Natural killer cell (primary cell): ENCODE measurements around the gene DDX27. TPM values are rescaled to one million over a fixed set of nuclear protein-coding genes. Genes with fewer than 3 reads are reported as not detected.
A peak's percentile ranks its signal among the peaks of the same experiment; 100 is the strongest.

Experiments used
- ATAC-seq, 3 donors: fragments of 150-1000 bp in 2 of 3; fragments of 200-7000 bp in 1 of 3; cut with Tn5 transposase; 1 replicate in 1 of 3; 2 replicates in 2 of 3; pipeline ENCODE4 v1.10.0; 2021; ENCODE audit warnings: mild to moderate bottlenecking in 2 of 3, moderate library complexity in 2 of 3
- DNase-seq, 2 donors: peaks; one replicate each; pipeline versions ENCODE4 v3.0.0 to v3.0.0-alpha.2; 2013 to 2021; ENCODE audit warnings: mixed read lengths in 1 of 2
- H3K27ac ChIP-seq: one replicate; pipeline ENCODE4 v1.5.1; 2013; ENCODE audit warnings: mild to moderate bottlenecking, low read length
- H3K27me3 ChIP-seq: one replicate; pipeline ENCODE4 v1.6.1; 2013; ENCODE audit warnings: low read length; ENCODE audit not compliant: control insufficient read depth, insufficient read depth
- H3K36me3 ChIP-seq: one replicate; pipeline ENCODE4 v1.6.1; 2013; ENCODE audit warnings: low read length; ENCODE audit not compliant: control insufficient read depth, insufficient read depth
- H3K4me1 ChIP-seq: one replicate; pipeline ENCODE4 v1.6.1; 2013; ENCODE audit warnings: low read length; ENCODE audit not compliant: control insufficient read depth, insufficient read depth
- H3K4me3 ChIP-seq: one replicate; pipeline ENCODE4 v1.5.1; 2013; ENCODE audit warnings: low read length
- H3K9me3 ChIP-seq: one replicate; pipeline ENCODE4 v1.6.1; 2013; ENCODE audit warnings: low read length; ENCODE audit not compliant: control insufficient read depth, insufficient read depth
- H3K27ac Mint-ChIP-seq, 2 donors: one replicate each; pipeline ENCODE4 v1.8.0; 2022; ENCODE audit warnings: mild to moderate bottlenecking in 2 of 2, mixed read lengths in 2 of 2, moderate library complexity in 1 of 2
- H3K27me3 Mint-ChIP-seq, 2 donors: one replicate each; pipeline ENCODE4 v1.8.0; 2022; ENCODE audit warnings: low read depth in 2 of 2, mixed read lengths in 2 of 2
- H3K36me3 Mint-ChIP-seq: one replicate; pipeline ENCODE4 v1.8.0; 2022; ENCODE audit warnings: mixed read lengths
- H3K4me1 Mint-ChIP-seq, 2 donors: one replicate each; pipeline ENCODE4 v1.8.0; 2022; ENCODE audit warnings: mixed read lengths in 2 of 2
- H3K4me3 Mint-ChIP-seq: one replicate; pipeline ENCODE4 v1.8.0; 2022; ENCODE audit warnings: mild to moderate bottlenecking, moderate library complexity, mixed read lengths
- H3K9me3 Mint-ChIP-seq, 2 donors: one replicate each; pipeline ENCODE4 v1.8.0; 2022; ENCODE audit warnings: mixed read lengths in 2 of 2
- WGBS: methylation state at CpG from one replicate; pipeline ENCODE4 v1.1.7; 2013; ENCODE audit warnings: missing lambda C conversion rate; ENCODE audit not compliant: insufficient coverage; 5-methylcytosine and 5-hydroxymethylcytosine counted together
- intact Hi-C: fragments of 100-400 bp; cut with micrococcal nuclease; formaldehyde crosslinking; loops from one replicate; pipeline ENCODE4 v1.14.2; 2022
- total RNA-seq, 4 donors: library from RNA; stranded (reverse); fragments of 120-200 nt in 1 of 4; gene quantifications; one replicate each; pipeline versions ENCODE4 v1.2.3 to v1.2.4, GENCODE V29; 2013 to 2022
- TF ChIP-seq, protein P1 (sequence below): fragments of 200-600 bp; IDR thresholded peaks from one replicate; pipeline ENCODE4 v1.8.0; 2022; ENCODE audit warnings: antibody characterized with exemption

DDX27 gene
- total RNA-seq, 3 donors from 2014 or later (not counting 1 experiment from before 2014, with no cell fraction given), result 71.5 to 91.3 (median 75.9) TPM

DNA sequence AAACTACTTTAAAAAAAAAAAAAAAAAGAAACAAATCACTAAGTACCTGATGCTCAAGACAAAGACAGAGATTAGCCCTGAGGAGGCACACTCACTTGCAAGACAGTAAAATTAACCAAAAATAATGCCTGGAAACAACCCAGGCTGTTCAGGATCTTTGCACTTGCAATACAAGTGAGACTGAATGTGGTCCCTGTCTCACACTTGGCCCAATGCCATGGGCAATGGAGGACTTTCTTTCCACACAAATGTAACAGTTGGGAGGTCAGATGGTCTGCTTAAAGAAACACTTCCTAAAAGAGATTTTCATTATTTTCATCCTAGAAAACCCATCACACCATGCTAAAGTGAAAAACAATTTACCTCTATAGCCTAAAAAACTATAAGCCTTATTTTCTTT lies 47.3 kb upstream of the DDX27 start:
- Histone ChIP-seq H3K36me3 (peaks cover 22% of the 10 kb centered on the region), H3K4me1 (no peaks in the 10 kb centered on the region), H3K27ac (no peak overlapping the region), H3K4me3 (no peak overlapping the region), H3K9me3 (no peaks in the 10 kb centered on the region), H3K27me3 (no peaks in the 10 kb centered on the region)
- Mint-ChIP-seq H3K9me3 (no peaks in the 10 kb centered on the region), H3K36me3 (no peaks in the 10 kb centered on the region), H3K4me1 (peaks cover 23 to 25% of the 10 kb centered on the region in 2 donors), H3K27me3 (no peaks in the 10 kb centered on the region), H3K27ac (peak overlapping the region; percentile 10 to 29), H3K4me3 (no peak overlapping the region)
- ATAC-seq (no peak), DNase-seq (no peak)
- TF ChIP-seq, protein P1, sequence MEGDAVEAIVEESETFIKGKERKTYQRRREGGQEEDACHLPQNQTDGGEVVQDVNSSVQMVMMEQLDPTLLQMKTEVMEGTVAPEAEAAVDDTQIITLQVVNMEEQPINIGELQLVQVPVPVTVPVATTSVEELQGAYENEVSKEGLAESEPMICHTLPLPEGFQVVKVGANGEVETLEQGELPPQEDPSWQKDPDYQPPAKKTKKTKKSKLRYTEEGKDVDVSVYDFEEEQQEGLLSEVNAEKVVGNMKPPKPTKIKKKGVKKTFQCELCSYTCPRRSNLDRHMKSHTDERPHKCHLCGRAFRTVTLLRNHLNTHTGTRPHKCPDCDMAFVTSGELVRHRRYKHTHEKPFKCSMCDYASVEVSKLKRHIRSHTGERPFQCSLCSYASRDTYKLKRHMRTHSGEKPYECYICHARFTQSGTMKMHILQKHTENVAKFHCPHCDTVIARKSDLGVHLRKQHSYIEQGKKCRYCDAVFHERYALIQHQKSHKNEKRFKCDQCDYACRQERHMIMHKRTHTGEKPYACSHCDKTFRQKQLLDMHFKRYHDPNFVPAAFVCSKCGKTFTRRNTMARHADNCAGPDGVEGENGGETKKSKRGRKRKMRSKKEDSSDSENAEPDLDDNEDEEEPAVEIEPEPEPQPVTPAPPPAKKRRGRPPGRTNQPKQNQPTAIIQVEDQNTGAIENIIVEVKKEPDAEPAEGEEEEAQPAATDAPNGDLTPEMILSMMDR, result no peak
- intact Hi-C loops, result no loop called here

DNA sequence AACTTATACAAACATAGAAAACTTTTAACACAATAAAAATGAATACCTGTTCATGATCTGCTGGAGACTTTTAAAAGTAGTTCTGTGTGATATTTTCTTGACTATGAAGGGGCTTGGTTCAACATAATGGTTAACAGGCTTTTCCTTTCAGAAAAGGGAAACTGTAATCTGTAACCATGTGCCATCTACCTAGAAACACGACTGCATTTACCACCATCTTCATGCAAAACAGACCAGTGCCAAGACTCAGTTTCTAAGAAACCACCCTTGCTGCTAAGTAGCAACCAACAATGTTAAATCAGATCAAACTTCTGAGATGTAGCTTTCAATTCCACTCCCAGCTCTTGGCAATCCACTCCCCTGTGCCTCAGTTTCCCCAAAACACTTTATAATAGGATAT lies 46.8 kb upstream of the DDX27 start:
- H3K36me3 ChIP-seq, result peaks cover 22% of the 10 kb centered on the region
- Mint-ChIP-seq H3K36me3 (no peaks in the 10 kb centered on the region), H3K4me1 (peaks cover 18 to 20% of the 10 kb centered on the region in 2 donors), H3K27ac (peak overlapping the region; percentile 10 to 29), H3K4me3 (no peak overlapping the region), H3K9me3 (no peaks in the 10 kb centered on the region), H3K27me3 (no peaks in the 10 kb centered on the region)
- no peak overlapping the region for H3K4me3 ChIP-seq
- WGBS, result 24% methylated on average over 1 of the region's 1 CpG
- H3K9me3 ChIP-seq, result no peaks in the 10 kb centered on the region
- TF ChIP-seq, protein P1, result no peak
- ATAC-seq (no peak), DNase-seq (no peak)
- intact Hi-C loops, result no loop called here
- H3K4me1 ChIP-seq, result no peaks in the 10 kb centered on the region
- H3K27me3 ChIP-seq, result no peaks in the 10 kb centered on the region
- H3K27ac ChIP-seq, result no peak overlapping the region

DNA sequence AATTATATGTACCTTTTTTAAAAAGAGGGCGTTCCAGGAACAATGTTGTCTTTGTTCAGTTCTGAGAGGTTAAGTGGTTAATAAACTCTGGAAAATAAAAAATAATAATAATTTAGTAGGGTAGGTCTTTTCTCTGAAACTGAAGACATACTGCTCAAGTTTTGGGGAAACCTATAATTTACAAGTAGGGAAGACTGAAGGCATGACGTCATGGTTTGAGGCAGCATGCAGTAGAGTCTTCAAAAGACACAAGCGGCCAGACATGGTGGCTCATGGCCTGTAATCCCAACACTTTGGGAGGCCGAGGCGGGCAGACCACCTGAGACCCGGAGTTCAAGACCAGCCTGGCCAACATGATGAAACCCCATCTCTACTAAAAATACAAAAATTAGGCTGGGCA lies 45.0 kb upstream of the DDX27 start:
- Mint-ChIP-seq H3K4me1 (peaks cover 10 to 14% of the 10 kb centered on the region in 2 donors), H3K4me3 (no peak overlapping the region), H3K36me3 (no peaks in the 10 kb centered on the region), H3K9me3 (no peaks in the 10 kb centered on the region), H3K27me3 (no peaks in the 10 kb centered on the region), H3K27ac (no peak overlapping the region)
- Histone ChIP-seq H3K36me3 (peaks cover 22% of the 10 kb centered on the region), H3K27me3 (no peaks in the 10 kb centered on the region), H3K27ac (no peak overlapping the region), H3K9me3 (no peaks in the 10 kb centered on the region), H3K4me3 (no peak overlapping the region), H3K4me1 (no peaks in the 10 kb centered on the region)
- ATAC-seq (no peak), DNase-seq (no peak)
- 96% methylated on average over 5 of the region's 6 CpGs for WGBS
- intact Hi-C loops, result no loop called here
- TF ChIP-seq, protein P1, result no peak
